Peyer's patch (tissue), 4 donors: ENCODE results near the gene NRARP. TPM values are rescaled to one million over a fixed set of nuclear protein-coding genes. Genes with fewer than 3 reads are reported as not detected.
A peak's percentile ranks its signal among the peaks of the same experiment; 100 is the strongest.

Source experiments
- DNase-seq, 3 donors: peaks; one replicate each; pipeline ENCODE4 v3.0.0-alpha.2; 2017 to 2019
- H3K27ac ChIP-seq, 4 donors: fragments of 200-600 bp; sonication (generic); one replicate each; pipeline ENCODE4 v1.5.1; 2016 to 2019
- H3K27me3 ChIP-seq, 2 donors: fragments of 200-600 bp; sonication (generic); one replicate each; pipeline ENCODE4 v1.5.1; 2019
- H3K36me3 ChIP-seq, 3 donors: fragments of 200-600 bp; sonication (generic); one replicate each; pipeline ENCODE4 v1.5.1; 2016 to 2019
- H3K4me1 ChIP-seq, 4 donors: fragments of 200-600 bp; sonication (generic); one replicate each; pipeline ENCODE4 v1.5.1; 2016 to 2019
- H3K4me3 ChIP-seq, 4 donors: fragments of 200-600 bp; sonication (generic); 1 replicate in 3 of 4; 2 replicates in 1 of 4; pipeline ENCODE4 v1.5.1; 2016 to 2019; ENCODE audit warnings: mild to moderate bottlenecking in 1 of 4
- H3K9me3 ChIP-seq, 4 donors: fragments of 200-600 bp; sonication (generic); one replicate each; pipeline ENCODE4 v1.5.1; 2016 to 2019; ENCODE audit warnings: mild to moderate bottlenecking in 1 of 4
- CTCF ChIP-seq, 6 experiments: fragments of 450-650 bp in 4 of 6; fragments of 200-600 bp in 2 of 6; sonication (generic) in 1 of 6; IDR thresholded peaks; one replicate each; pipeline ENCODE4 v1.5.1; 2017 to 2019; ENCODE audit warnings: antibody characterized with exemption in 6 of 6, mild to moderate bottlenecking in 3 of 6, moderate library complexity in 1 of 6
- POLR2A ChIP-seq, 2 donors: fragments of 450-650 bp; IDR thresholded peaks; one replicate each; pipeline ENCODE4 v1.5.1; 2017; ENCODE audit warnings: antibody characterized with exemption in 2 of 2, mild to moderate bottlenecking in 2 of 2, moderate library complexity in 2 of 2
- total RNA-seq, 4 donors: library from RNA; depleted of rRNA; stranded (reverse); fragments of >200 nt; gene quantifications; one replicate each; pipeline ENCODE4 v1.1.0, GENCODE V29; 2016

NRARP gene
- total RNA-seq, 4 donors from 2014 or later, result 35.3 to 56.1 (median 43.8) TPM

- Histone ChIP-seq H3K4me1 (peaks cover 15 to 77% (median 22%) of the 10 kb centered on the region in 4 donors), H3K27ac (peak overlapping the region; percentile 5 to 99 (median 84)), H3K4me3 (peak overlapping the region in 2 of 4 donors; percentile 25 to 32), H3K36me3 (no peaks in the 10 kb centered on the region), H3K9me3 (no peaks in the 10 kb centered on the region), H3K27me3 (no peaks in the 10 kb centered on the region)
- TF ChIP-seq CTCF (IDR thresholded peaks at IDR 0.05), result no peak
- TF ChIP-seq POLR2A (IDR thresholded peaks at IDR 0.05), result no peak
- peak in 1 of 3 donors; percentile 54 for DNase-seq
Measured at GRCh38 chr9:137306850-137307254, 4.8 kb upstream of the NRARP start.

- H3K27me3 ChIP-seq, result no peaks in the 10 kb centered on the region
- peaks cover 16 to 75% (median 20%) of the 10 kb centered on the region in 4 donors for H3K4me1 ChIP-seq
- no peak for TF ChIP-seq CTCF (IDR thresholded peaks at IDR 0.05)
- TF ChIP-seq POLR2A (IDR thresholded peaks at IDR 0.05), result no peak
- H3K27ac ChIP-seq, result peak overlapping the region; percentile 20 to 99 (median 84)
- DNase-seq, result peak in 2 of 3 donors; percentile 48 to 52
- no peaks in the 10 kb centered on the region for H3K9me3 ChIP-seq
- peak overlapping the region in 2 of 4 donors; percentile 37 to 47 for H3K4me3 ChIP-seq
- H3K36me3 ChIP-seq, result no peaks in the 10 kb centered on the region
Measured at GRCh38 chr9:137306066-137306849, 4.2 kb upstream of the NRARP start.

GRCh38 chr9:137305798-137306065, 3.7 kb upstream of the NRARP start:
- Histone ChIP-seq H3K27me3 (no peaks in the 10 kb centered on the region), H3K36me3 (no peaks in the 10 kb centered on the region), H3K27ac (peak overlapping the region; percentile 20 to 99 (median 84)), H3K9me3 (no peaks in the 10 kb centered on the region), H3K4me1 (peaks cover 15 to 70% (median 22%) of the 10 kb centered on the region in 4 donors), H3K4me3 (peak overlapping the region in 2 of 4 donors; percentile 37 to 47)
- no peak for DNase-seq
- no peak for TF ChIP-seq CTCF (IDR thresholded peaks at IDR 0.05)

- Histone ChIP-seq H3K9me3 (no peaks in the 10 kb centered on the region), H3K27me3 (no peaks in the 10 kb centered on the region), H3K4me1 (peaks cover 14 to 64% (median 26%) of the 10 kb centered on the region in 4 donors), H3K27ac (peak overlapping the region; percentile 20 to 99 (median 84)), H3K4me3 (peak overlapping the region in 3 of 4 donors; percentile 13 to 47 (median 37)), H3K36me3 (no peaks in the 10 kb centered on the region)
- DNase-seq, result peak; percentile 49 to 87 (median 84)
- TF ChIP-seq POLR2A (IDR thresholded peaks at IDR 0.05) (peak; percentile 20 to 30), CTCF (IDR thresholded peaks at IDR 0.05) (peak in 3 of 6 experiments; percentile 28 to 45 (median 35))
Measured at GRCh38 chr9:137305060-137305797, 3.2 kb upstream of the NRARP start.

- peak in 2 of 3 donors; percentile 47 to 57 for DNase-seq
- peak overlapping the region in 1 of 4 donors; percentile 5 for H3K4me3 ChIP-seq
Measured at GRCh38 chr9:137304383-137305059, 2.5 kb upstream of the NRARP start.

More at GRCh38 chr9:137304383-137305059, 2.5 kb upstream of the NRARP start:
- H3K27ac ChIP-seq, result peak overlapping the region in 3 of 4 donors; percentile 79 to 99 (median 90)
- no peaks in the 10 kb centered on the region for H3K9me3 ChIP-seq
- no peaks in the 10 kb centered on the region for H3K27me3 ChIP-seq
- no peaks in the 10 kb centered on the region for H3K36me3 ChIP-seq
- H3K4me1 ChIP-seq, result peaks cover 14 to 64% (median 26%) of the 10 kb centered on the region in 4 donors
- TF ChIP-seq CTCF (IDR thresholded peaks at IDR 0.05) (no peak), POLR2A (IDR thresholded peaks at IDR 0.05) (no peak)
